ENCODE measurements around the gene XKR8.
A peak's percentile ranks its signal among the peaks of the same experiment; 100 is the strongest.

Gene XKR8

GRCh38 chr1:27967884-27968466 lies 8.2 kb downstream of the XKR8 start:
- ChIA-PET POLR2A (interaction anchor here (1.5 kb wide), 1 partner anchor 8 kb away, joined by 6 read pairs; the partner anchor contains the start of gene XKR8), CTCF (interaction anchor here (1.1 to 2.2 kb wide), 3 partner anchors 8 to 12 kb away, joined by 4 to 19 read pairs (median 4); partner anchors contain the start of gene XKR8)
- H3K4me3 ChIP-seq (ENCODE audit: low read depth, low read length), result no peak overlapping the region
- TF ChIP-seq CTCF (IDR thresholded peaks at IDR 0.05; ENCODE audit: insufficient read depth, low read length, missing control alignments), result no peak
- no peak for DNase-seq (ENCODE audit: low read depth, low spot score)

GRCh38 chr1:27968692-27969091 lies 8.9 kb downstream of the XKR8 start:
- no peak overlapping the region for H3K4me3 ChIP-seq (ENCODE audit: low read depth, low read length)
- TF ChIP-seq CTCF (IDR thresholded peaks at IDR 0.05; ENCODE audit: insufficient read depth, low read length, missing control alignments), result no peak
- ChIA-PET POLR2A (interaction anchor here (1.5 kb wide), 1 partner anchor 9 kb away, joined by 6 read pairs; the partner anchor contains the start of gene XKR8), CTCF (interaction anchor here (1.1 to 2.2 kb wide), 3 partner anchors 8 to 11 kb away, joined by 4 to 19 read pairs (median 4); partner anchors contain the start of gene XKR8)
- peak; percentile 74 for DNase-seq (ENCODE audit: low read depth, low spot score)

DNA sequence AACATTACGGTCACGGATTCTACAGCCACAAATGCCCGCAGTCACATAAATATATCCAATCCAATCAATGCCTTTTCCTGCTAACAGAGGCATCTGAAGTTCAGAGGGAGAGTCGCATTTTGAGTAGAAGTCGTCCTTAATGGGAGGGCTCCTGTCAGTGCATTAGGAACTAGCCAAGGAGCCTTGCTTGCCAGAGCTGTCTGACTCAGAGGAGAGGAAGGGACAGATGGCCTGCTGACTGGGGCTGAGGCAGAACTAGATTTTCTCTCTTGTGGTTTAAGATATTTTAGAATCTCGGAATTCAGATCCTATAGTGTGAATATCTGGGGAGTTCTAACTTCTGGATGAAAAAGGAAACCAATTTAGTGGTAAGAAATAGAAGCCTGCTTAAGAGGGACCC lies 10.6 kb downstream of the XKR8 start:
- ChIA-PET POLR2A (no interaction called here), CTCF (interaction anchor here (0.8 to 11.5 kb wide), 6 partner anchors 9 to 244 kb away, joined by 3 to 110 read pairs (median 6); no protein-coding TSS in a partner anchor)
- no peak overlapping the region for H3K4me3 ChIP-seq (ENCODE audit: low read depth, low read length)
- peak; percentile 66 for DNase-seq (ENCODE audit: low read depth, low spot score)
- no peak for TF ChIP-seq CTCF (IDR thresholded peaks at IDR 0.05; ENCODE audit: insufficient read depth, low read length, missing control alignments)

DNA sequence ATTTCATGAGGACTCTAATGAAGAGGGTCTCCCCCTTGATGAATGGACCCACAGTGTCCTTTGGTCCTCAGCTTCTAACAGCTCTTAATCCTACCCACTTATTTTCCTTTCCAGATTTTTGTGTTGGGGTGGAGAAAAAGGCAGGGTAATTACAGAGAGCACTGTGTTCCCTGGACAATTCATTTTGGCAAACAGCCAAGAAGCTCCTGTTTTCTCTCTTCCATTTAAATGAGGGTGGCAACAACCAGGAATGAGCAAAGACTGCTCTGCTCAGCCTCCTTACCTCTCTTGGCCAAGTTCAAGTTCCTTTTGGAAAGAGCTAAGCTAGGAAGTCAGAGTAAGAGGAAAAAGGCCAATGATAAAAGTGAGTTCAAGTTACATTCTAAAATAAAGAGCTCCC lies 11.9 kb downstream of the XKR8 start:
- TF ChIP-seq CTCF (IDR thresholded peaks at IDR 0.05; ENCODE audit: insufficient read depth, low read length, missing control alignments), result no peak
- ChIA-PET POLR2A (interaction anchor here (0.6 to 1.3 kb wide), 2 partner anchors 12 to 36 kb away, joined by 3 to 4 read pairs; partner anchors contain the start of gene XKR8), CTCF (interaction anchor here (1.6 to 11.5 kb wide), 5 partner anchors 8 to 115 kb away, joined by 3 to 110 read pairs (median 8); no protein-coding TSS in a partner anchor)
- no peak overlapping the region for H3K4me3 ChIP-seq (ENCODE audit: low read depth, low read length)
- DNase-seq (ENCODE audit: low read depth, low spot score), result no peak

DNA sequence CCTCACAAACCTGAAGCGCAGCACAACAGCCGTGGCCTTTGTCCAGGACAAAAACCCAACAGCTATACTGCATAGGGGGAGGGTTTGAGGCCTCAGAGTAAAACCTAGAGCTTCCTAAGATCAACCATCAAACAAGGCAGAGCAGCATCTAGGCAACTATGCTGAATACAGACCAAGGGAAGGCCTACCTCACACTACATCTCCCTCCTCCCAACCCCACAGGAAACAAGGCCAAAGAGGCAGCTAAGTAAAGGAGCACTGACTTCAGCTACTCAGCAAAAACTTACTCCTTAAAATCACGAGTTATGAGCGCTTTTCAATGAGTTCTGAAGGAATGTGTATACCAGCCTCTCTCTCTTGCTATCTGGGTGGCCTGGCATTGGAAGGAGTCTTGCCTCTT lies 12.4 kb downstream of the XKR8 start:
- TF ChIP-seq CTCF (IDR thresholded peaks at IDR 0.05; ENCODE audit: insufficient read depth, low read length, missing control alignments), result no peak
- DNase-seq (ENCODE audit: low read depth, low spot score), result no peak
- ChIA-PET CTCF (interaction anchor here (1.6 to 11.5 kb wide), 5 partner anchors 7 to 115 kb away, joined by 3 to 110 read pairs (median 8); no protein-coding TSS in a partner anchor), POLR2A (interaction anchor here (0.6 to 1.3 kb wide), 2 partner anchors 12 to 36 kb away, joined by 3 to 4 read pairs; partner anchors contain the start of gene XKR8)
- H3K4me3 ChIP-seq (ENCODE audit: low read depth, low read length), result no peak overlapping the region

GRCh38 chr1:27973771-27974416 lies 14.1 kb downstream of the XKR8 start:
- no peak overlapping the region for H3K4me3 ChIP-seq (ENCODE audit: low read depth, low read length)
- TF ChIP-seq CTCF (IDR thresholded peaks at IDR 0.05; ENCODE audit: insufficient read depth, low read length, missing control alignments), result no peak
- POLR2A ChIA-PET, result no interaction called here
- no peak for DNase-seq (ENCODE audit: low read depth, low spot score)
- CTCF ChIA-PET, result interaction anchor here (1.0 to 11.5 kb wide), 5 partner anchors 8 to 117 kb away, joined by 3 to 110 read pairs (median 3); no protein-coding TSS in a partner anchor
